ENCODE results near the gene SEC62.

GRCh38 chr3:169968224-169968885 is 1.7 kb downstream of the SEC62 start:
- TF ChIP-seq EP300 (IDR thresholded peaks at IDR 0.05; ENCODE audit: borderline replicate concordance) = no peak
- no peak for TF ChIP-seq CEBPB (IDR thresholded peaks at IDR 0.05)
- no peak for TF ChIP-seq CREB1 (IDR thresholded peaks at IDR 0.05; ENCODE audit: low read depth)
- TF ChIP-seq RAD21 (IDR thresholded peaks at IDR 0.05; ENCODE audit: low read depth) = no peak
- no peak for TF ChIP-seq MAX (IDR thresholded peaks at IDR 0.05)
- no peak for TF ChIP-seq NFIC (IDR thresholded peaks at IDR 0.05)
- no peak for TF ChIP-seq EGR1 (IDR thresholded peaks at IDR 0.05)
- TF ChIP-seq TAF1 (IDR thresholded peaks at IDR 0.05; ENCODE audit: low read depth) = no peak
- TF ChIP-seq YY1 (IDR thresholded peaks at IDR 0.05; ENCODE audit: low read depth) = no peak
- no peak for TF ChIP-seq TCF12 (IDR thresholded peaks at IDR 0.05; ENCODE audit: low read depth)
- no peak for TF ChIP-seq TEAD4 (IDR thresholded peaks at IDR 0.05)
- no peak for TF ChIP-seq REST (IDR thresholded peaks at IDR 0.05; ENCODE audit: low read depth)

Measured in Ishikawa (cell line).